GM12878 (cell line): ENCODE data around the gene QSOX1. TPM values are rescaled to one million over a fixed set of nuclear protein-coding genes. Genes with fewer than 3 reads are reported as not detected.

Source experiments
- ATAC-seq: fragments of 200-7000 bp; cut with Tn5 transposase; 3 replicates; pipeline ENCODE4 v1.9.1; 2020; ENCODE audit warnings: mild to moderate bottlenecking, moderate library complexity
- BruUV-seq: library from RNA; stranded (reverse); fragments of 400-500 nt; replicated peaks from 2 replicates; lab custom pipeline; 2021; lab: Mats Ljungman, UMichigan
- CTCF ChIA-PET: fragments of 300-600 bp; sonication (Branson Sonifier 250); formaldehyde crosslinking; extraction: SDS; loops from one replicate; lab custom pipeline; 2021; ENCODE audit warnings: inconsistent platforms; lab: Yijun Ruan, JAX
- POLR2A ChIA-PET: fragments of 350-600 bp; formaldehyde crosslinking; extraction: SDS; loops from one replicate; lab custom pipeline; 2021; ENCODE audit warnings: inconsistent platforms; lab: Charles Lee
- RAD21 ChIA-PET: fragments of 300-600 bp; sonication (Branson Sonifier 250); formaldehyde crosslinking; loops from one replicate; lab custom pipeline; 2023; ENCODE audit warnings: antibody characterized with exemption; ENCODE audit not compliant: unreplicated experiment; lab: Charles Lee
- SMC1A ChIA-PET: fragments of 300-600 bp; sonication (Branson Sonifier 250); formaldehyde crosslinking; loops from one replicate; lab custom pipeline; 2023; ENCODE audit not compliant: unreplicated experiment, uncharacterized antibody; lab: Charles Lee
- DNase-seq: peaks from one replicate; pipeline ENCODE4 v3.0.0-alpha.2; 2011; ENCODE audit warnings: low read depth, low spot score
- FAIRE-seq: peaks from 3 replicates; lab custom pipeline; 2011; peaks lifted over from hg19 to GRCh38; lab: Jason Lieb, UNC
- H2AFZ ChIP-seq: 2 replicates; pipeline ENCODE4 v1.6.0; 2011; ENCODE audit warnings: low read depth, low read length, control low read depth; ENCODE audit not compliant: control insufficient read depth
- H3K27ac ChIP-seq: 2 replicates; pipeline ENCODE4 v1.5.1; 2011; ENCODE audit warnings: control low read depth; ENCODE audit not compliant: control insufficient read depth, insufficient read depth
- H3K27me3 ChIP-seq, 2 experiments: replicated peaks in 1 of 2; 2 replicates each; pipeline versions ENCODE4 v1.6.0 to v1.6.1; 2011; ENCODE audit warnings: low read length in 1 of 2; ENCODE audit not compliant: control insufficient read depth in 2 of 2, insufficient read depth in 2 of 2
- H3K36me3 ChIP-seq, 2 experiments: 2 replicates each; pipeline ENCODE4 v1.5.1; 2011; ENCODE audit warnings: low read length in 1 of 2; ENCODE audit not compliant: control insufficient read depth in 2 of 2, insufficient read depth in 2 of 2
- H3K4me1 ChIP-seq: 2 replicates; pipeline ENCODE4 v1.6.1; 2011; ENCODE audit warnings: mild to moderate bottlenecking, low read length, moderate library complexity, mixed read lengths; ENCODE audit not compliant: control insufficient read depth, insufficient read depth
- H3K4me2 ChIP-seq: 2 replicates; pipeline ENCODE4 v1.6.0; 2011; ENCODE audit warnings: control low read depth; ENCODE audit not compliant: control insufficient read depth, insufficient read depth
- H3K4me3 ChIP-seq: fragments of 200-600 bp; sonication (generic); 2 replicates; pipeline ENCODE4 v1.5.1; 2016
- H3K79me2 ChIP-seq: 2 replicates; pipeline ENCODE4 v1.6.0; 2011; ENCODE audit warnings: low read length; ENCODE audit not compliant: control insufficient read depth, insufficient read depth
- H3K9ac ChIP-seq: 2 replicates; pipeline ENCODE4 v1.8.0; 2011; ENCODE audit warnings: low read length, control low read depth, mixed read lengths; ENCODE audit not compliant: control insufficient read depth, insufficient read depth
- H3K9me3 ChIP-seq: replicated peaks from 3 replicates; pipeline ENCODE4 v1.5.1; 2011; ENCODE audit warnings: mild to moderate bottlenecking, low read length; ENCODE audit not compliant: control insufficient read depth, insufficient read depth
- H4K20me1 ChIP-seq: 2 replicates; pipeline ENCODE4 v1.6.0; 2011; ENCODE audit not compliant: control insufficient read depth, insufficient read depth
- ASH2L ChIP-seq: fragments of 300-600, 200-600 bp; sonication (generic); IDR thresholded peaks from 2 replicates; pipeline ENCODE4 v1.6.1; 2017; ENCODE audit warnings: low read depth, mild to moderate bottlenecking, borderline replicate concordance
- BCL11A ChIP-seq: IDR thresholded peaks from 2 replicates; pipeline ENCODE4 v1.6.1; 2011; ENCODE audit warnings: low read depth, low read length
- CBX3 ChIP-seq: fragments of 200-600 bp; sonication (generic); IDR thresholded peaks from 2 replicates; pipeline ENCODE4 v1.6.1; 2016; ENCODE audit warnings: low read depth, borderline replicate concordance
- CHD4 ChIP-seq: fragments of 200-600 bp; sonication (generic); IDR thresholded peaks from 2 replicates; pipeline ENCODE4 v1.6.1; 2016; ENCODE audit warnings: mild to moderate bottlenecking
- ETV6 ChIP-seq, 2 experiments: fragments of 450-650 bp in 1 of 2; IDR thresholded peaks in 1 of 2; conservative IDR thresholded peaks in 1 of 2; 2 replicates each; pipeline ENCODE4 v1.6.1; 2014; ENCODE audit warnings: antibody characterized with exemption in 1 of 2, borderline replicate concordance in 1 of 2, low read depth in 1 of 2, mild to moderate bottlenecking in 1 of 2, moderate library complexity in 1 of 2
- KAT2A ChIP-seq: conservative IDR thresholded peaks from 2 replicates; pipeline ENCODE4 v1.6.1; 2011; ENCODE audit warnings: low read depth, low read length; ENCODE audit not compliant: control insufficient read depth
- KLF5 ChIP-seq: fragments of 450-650 bp; IDR thresholded peaks from 2 replicates; pipeline ENCODE4 v1.6.1; 2014; ENCODE audit warnings: mild to moderate bottlenecking; ENCODE audit not compliant: partially characterized antibody
- MAX ChIP-seq: IDR thresholded peaks from 2 replicates; pipeline ENCODE4 v1.6.1; 2012; ENCODE audit warnings: low read depth, low read length, improper control_type of control experiment
- MEF2B ChIP-seq: fragments of 450-650 bp; IDR thresholded peaks from 2 replicates; pipeline ENCODE4 v1.6.1; 2018; ENCODE audit warnings: mild to moderate bottlenecking, moderate library complexity; ENCODE audit not compliant: partially characterized antibody, poor library complexity, severe bottlenecking
- MYC ChIP-seq: IDR thresholded peaks from 2 replicates; pipeline ENCODE4 v1.6.1; 2011; ENCODE audit warnings: mild to moderate bottlenecking, low read length, moderate library complexity, inconsistent platforms; ENCODE audit not compliant: insufficient read depth, insufficient replicate concordance, insufficient read length, severe bottlenecking
- NBN ChIP-seq: fragments of 450-650 bp; IDR thresholded peaks from 2 replicates; pipeline ENCODE4 v1.6.1; 2016
- PBX3 ChIP-seq: IDR thresholded peaks from 2 replicates; pipeline ENCODE4 v1.6.1; 2011; ENCODE audit warnings: mild to moderate bottlenecking, low read depth, low read length, moderate library complexity; ENCODE audit not compliant: insufficient replicate concordance
- POLR2AphosphoS5 ChIP-seq: IDR thresholded peaks from 2 replicates; pipeline ENCODE4 v1.6.1; 2011; ENCODE audit warnings: mild to moderate bottlenecking, low read length, inconsistent platforms
- TBL1XR1 ChIP-seq: IDR thresholded peaks from 2 replicates; pipeline ENCODE4 v1.6.1; 2012; ENCODE audit warnings: low read depth, low read length, improper control_type of control experiment
- TCF3 ChIP-seq: IDR thresholded peaks from 2 replicates; pipeline ENCODE4 v1.6.1; 2012; ENCODE audit warnings: low read depth, mild to moderate bottlenecking, low read length, borderline replicate concordance; ENCODE audit not compliant: insufficient read depth
- ZBTB33 ChIP-seq: fragments of 450-650 bp; IDR thresholded peaks from 2 replicates; pipeline ENCODE4 v1.6.1; 2017; ENCODE audit warnings: mild to moderate bottlenecking
- ZNF384 ChIP-seq: IDR thresholded peaks from 2 replicates; pipeline ENCODE4 v1.6.1; 2012; ENCODE audit warnings: low read depth, mild to moderate bottlenecking, low read length, improper control_type of control experiment, borderline replicate concordance
- WGBS: methylation state at CpG from one replicate; pipeline ENCODE4 v1.1.6; 2016; ENCODE audit warnings: low lambda C conversion rate; ENCODE audit not compliant: insufficient replicate concordance, insufficient coverage; ENCODE audit errors: missing lambda C conversion rate; 5-methylcytosine and 5-hydroxymethylcytosine counted together
- in situ Hi-C: fragments of 300-500 bp; cut with MboI; formaldehyde crosslinking; loops from 9 replicates; pipeline ENCODE4 v1.14.3; 2018; ENCODE audit warnings: mixed read lengths
- intact Hi-C: fragments of 100-400 bp; cut with micrococcal nuclease; formaldehyde crosslinking; loops from one replicate; pipeline ENCODE4 v1.14.2; 2022; ENCODE audit not compliant: unreplicated experiment
- polyA plus RNA-seq, 11 experiments: library from polyadenylated mRNA; depleted of rRNA in 4 of 11; unstranded in 6 of 11; stranded (reverse) in 5 of 11; fragments of >200 nt; fragmentation: Nextera tagmentation in 4 of 11; fragmentation: Illumina TruSeq in 1 of 11; extraction: Ambion mirVana in 4 of 11; extraction: Trizol in 1 of 11; gene quantifications; 1 replicate in 1 of 11; 2 replicates in 10 of 11; pipeline versions ENCODE4 v1.2.1 to v1.2.3, GENCODE V29; 2011 to 2016; ENCODE audit warnings: inconsistent platforms in 2 of 11, missing spikeins in 2 of 11, low read depth in 1 of 11
- total RNA-seq, 4 experiments: library from RNA; depleted of rRNA in 3 of 4; stranded (reverse); fragments of >200 nt in 3 of 4; fragmentation: Illumina TruSeq in 1 of 4; extraction: Trizol in 1 of 4; gene quantifications; 2 replicates each; pipeline versions ENCODE4 v1.2.1 to v1.2.3, GENCODE V29; 2013 to 2021

The QSOX1 gene
- total and polyA plus RNA-seq, 10 of the 15 experiments (the other 5 are each of a cell fraction or from before 2014, with no cell fraction given) = 1.8 to 31.3 (median 11.2) TPM

GRCh38 chr1:180143359-180143758, 11.3 kb upstream of the QSOX1 start (continued):
- TF ChIP-seq MAX (no peak), ASH2L (no peak), NBN (no peak), ZNF384 (no peak), KLF5 (no peak), BCL11A (no peak)

- Histone ChIP-seq H3K27me3 (0 out of 4 replicates have a peak, but pooled peaks cover 0 to 1% of the 10 kb centered on the region in 2 experiments), H3K36me3 (no peaks in the 10 kb centered on the region), H3K4me2 (no peak overlapping the region), H3K79me2 (no peaks in the 10 kb centered on the region), H2AFZ (peak overlapping the region; percentile 19), H4K20me1 (no peaks in the 10 kb centered on the region), H3K4me3 (no peak overlapping the region), H3K9ac (no peak overlapping the region), H3K27ac (no peak overlapping the region), H3K9me3 (no peaks in the 10 kb centered on the region), H3K4me1 (no peaks in the 10 kb centered on the region)
- ChIA-PET CTCF (interaction anchor here (1.1 to 1.9 kb wide), 4 partner anchors 14 to 439 kb away, joined by 3 to 6 read pairs (median 4); no protein-coding TSS in a partner anchor), RAD21 (interaction anchor here (1.1 kb wide), 1 partner anchor 34 kb away, joined by 3 read pairs; no protein-coding TSS in a partner anchor), SMC1A (interaction anchor here (0.7 to 1.1 kb wide), 2 partner anchors 99 to 322 kb away, joined by 3 read pairs; no protein-coding TSS in a partner anchor), POLR2A (interaction anchor here (0.7 kb wide), 1 partner anchor 14 kb away, joined by 3 read pairs; no protein-coding TSS in a partner anchor)
- no peak for DNase-seq
- no peak for FAIRE-seq
- intact Hi-C loops = no loop called here
- WGBS = 35% methylated on average over 6 of the region's 6 CpGs
- BruUV-seq = no TSS peak
- in situ Hi-C loops = no loop called here
- ATAC-seq = peak; percentile 34; the same call in 1 of the 3 replicates
- TF ChIP-seq MEF2B (no peak), TBL1XR1 (no peak), CBX3 (no peak), PBX3 (no peak), CHD4 (no peak), ZBTB33 (no peak), MYC (no peak), ETV6 (conservative IDR thresholded peaks at IDR 0.05 in 1 of 2, IDR thresholded peaks at IDR 0.05 in 1 of 2; ENCODE audit: borderline replicate concordance in 1 of 2, low read depth in 1 of 2) (no peak), TCF3 (no peak), POLR2AphosphoS5 (no peak), KAT2A (no peak)
Measured at GRCh38 chr1:180144659-180145357, 9.9 kb upstream of the QSOX1 start.
